CD4-positive, alpha-beta memory T cell (primary cell): ENCODE measurements around the gene ST8SIA5. TPM values are rescaled to one million over a fixed set of nuclear protein-coding genes. Genes with fewer than 3 reads are reported as not detected.

ENCODE experiments used
- CTCF ChIA-PET: fragments of 350-600 bp; sonication (Branson Sonifier 250); formaldehyde crosslinking; loops from one replicate; lab custom pipeline; 2021; ENCODE audit warnings: inconsistent platforms; ENCODE audit not compliant: partially characterized antibody; lab: Charles Lee
- POLR2A ChIA-PET: fragments of 350-600 bp; sonication (Branson Sonifier 250); formaldehyde crosslinking; loops from one replicate; lab custom pipeline; 2021; ENCODE audit not compliant: partially characterized antibody; lab: Charles Lee
- DNase-seq, 5 donors: peaks; one replicate each; pipeline versions ENCODE4 v3.0.0 to v3.0.0-alpha.2; 2020 to 2022; ENCODE audit warnings: mixed read lengths in 1 of 5
- H3K27ac ChIP-seq: one replicate; pipeline ENCODE4 v1.7.0; 2013; ENCODE audit warnings: low read depth, low read length
- H3K27me3 ChIP-seq: 2 replicates; pipeline ENCODE4 v1.7.0; 2013; ENCODE audit warnings: mild to moderate bottlenecking, low read length, moderate library complexity; ENCODE audit not compliant: insufficient read depth
- H3K36me3 ChIP-seq: 2 replicates; pipeline ENCODE4 v1.7.0; 2013; ENCODE audit warnings: mild to moderate bottlenecking, low read length, moderate library complexity; ENCODE audit not compliant: insufficient read depth
- H3K4me1 ChIP-seq: 2 replicates; pipeline ENCODE4 v1.7.0; 2013; ENCODE audit warnings: mild to moderate bottlenecking, low read length, moderate library complexity; ENCODE audit not compliant: insufficient read depth
- H3K4me3 ChIP-seq, 2 donors: one replicate each; pipeline ENCODE4 v1.7.0; 2013; ENCODE audit warnings: low read length in 2 of 2, mild to moderate bottlenecking in 1 of 2
- H3K9me3 ChIP-seq, 2 donors: one replicate each; pipeline ENCODE4 v1.7.0; 2013; ENCODE audit warnings: low read length in 2 of 2, control low read depth in 1 of 2; ENCODE audit not compliant: control insufficient read depth in 1 of 2
- H3K27ac Mint-ChIP-seq, 7 donors: one replicate each; pipeline ENCODE4 v1.8.0; 2020 to 2021; ENCODE audit warnings: mixed read lengths in 7 of 7, mild to moderate bottlenecking in 6 of 7, inconsistent platforms in 3 of 7, moderate library complexity in 3 of 7
- H3K27me3 Mint-ChIP-seq, 2 donors: one replicate each; pipeline ENCODE4 v1.8.0; 2020 to 2021; ENCODE audit warnings: mixed read lengths in 2 of 2
- H3K36me3 Mint-ChIP-seq, 2 donors: one replicate each; pipeline ENCODE4 v1.8.0; 2020 to 2021; ENCODE audit warnings: mixed read lengths in 2 of 2, inconsistent platforms in 1 of 2, mild to moderate bottlenecking in 1 of 2
- H3K4me1 Mint-ChIP-seq, 4 donors: one replicate each; pipeline ENCODE4 v1.8.0; 2020 to 2021; ENCODE audit warnings: mixed read lengths in 4 of 4, mild to moderate bottlenecking in 1 of 4
- H3K4me3 Mint-ChIP-seq, 8 donors: one replicate each; pipeline ENCODE4 v1.8.0; 2020 to 2021; ENCODE audit warnings: mixed read lengths in 8 of 8, mild to moderate bottlenecking in 7 of 8, moderate library complexity in 6 of 8, inconsistent platforms in 3 of 8
- H3K9me3 Mint-ChIP-seq, 8 donors: one replicate each; pipeline ENCODE4 v1.8.0; 2020 to 2021; ENCODE audit warnings: mixed read lengths in 8 of 8, mild to moderate bottlenecking in 5 of 8, inconsistent platforms in 3 of 8, moderate library complexity in 1 of 8
- intact Hi-C: fragments of 100-400 bp; cut with micrococcal nuclease; formaldehyde crosslinking; loops from one replicate; pipeline ENCODE4 v1.15.1; 2023
- polyA plus RNA-seq, 2 donors: library from polyadenylated mRNA; unstranded; fragments of 300-500 nt; fragmentation: Illumina TruSeq; gene quantifications; one replicate each; pipeline ENCODE4 v1.2.3, GENCODE V29; 2021
- total RNA-seq, 2 experiments: library from RNA; stranded (reverse); gene quantifications; one replicate each; pipeline ENCODE4 v1.2.3, GENCODE V29; 2021

The ST8SIA5 gene
- total and polyA plus RNA-seq, 4 experiments from 2014 or later, result not detected

GRCh38 chr18:46712406-46712805, 44.4 kb downstream of the ST8SIA5 start:
- Mint-ChIP-seq H3K4me1 (no peaks in the 10 kb centered on the region), H3K27ac (no peak overlapping the region), H3K27me3 (peaks cover 0 to 4% of the 10 kb centered on the region in 2 donors), H3K36me3 (no peaks in the 10 kb centered on the region), H3K9me3 (no peaks in the 10 kb centered on the region), H3K4me3 (no peak overlapping the region)
- H3K9me3 ChIP-seq, result no peaks in the 10 kb centered on the region
- ChIA-PET POLR2A (no interaction called here), CTCF (no interaction called here)
- no peaks in the 10 kb centered on the region for H3K36me3 ChIP-seq
- H3K4me1 ChIP-seq, result no peaks in the 10 kb centered on the region
- no peak overlapping the region for H3K27ac ChIP-seq
- intact Hi-C loops, result no loop called here
- no peak for DNase-seq
- no peaks in the 10 kb centered on the region for H3K27me3 ChIP-seq
- H3K4me3 ChIP-seq, result no peak overlapping the region

- intact Hi-C loops, result no loop called here
- POLR2A ChIA-PET, result no interaction called here
- no peaks in the 10 kb centered on the region for H3K4me1 Mint-ChIP-seq
- Histone ChIP-seq H3K27me3 (no peaks in the 10 kb centered on the region), H3K4me1 (no peaks in the 10 kb centered on the region), H3K36me3 (no peaks in the 10 kb centered on the region), H3K4me3 (no peak overlapping the region), H3K9me3 (no peaks in the 10 kb centered on the region), H3K27ac (no peak overlapping the region)
- no peak overlapping the region for H3K27ac Mint-ChIP-seq
- peaks cover 2 to 4% of the 10 kb centered on the region in 2 donors for H3K27me3 Mint-ChIP-seq
- no peak overlapping the region for H3K4me3 Mint-ChIP-seq
- no peak for DNase-seq
- H3K9me3 Mint-ChIP-seq, result no peaks in the 10 kb centered on the region
- CTCF ChIA-PET, result no interaction called here
- H3K36me3 Mint-ChIP-seq, result no peaks in the 10 kb centered on the region
Measured at GRCh38 chr18:46711444-46711863, 45.4 kb downstream of the ST8SIA5 start.

GRCh38 chr18:46706968-46707367, 49.9 kb downstream of the ST8SIA5 start:
- CTCF ChIA-PET, result no interaction called here
- no peaks in the 10 kb centered on the region for H3K9me3 Mint-ChIP-seq
- Histone ChIP-seq H3K27me3 (no peaks in the 10 kb centered on the region), H3K36me3 (no peaks in the 10 kb centered on the region), H3K4me3 (no peak overlapping the region), H3K4me1 (no peaks in the 10 kb centered on the region), H3K27ac (no peak overlapping the region), H3K9me3 (no peaks in the 10 kb centered on the region)
- DNase-seq, result no peak
- H3K27ac Mint-ChIP-seq, result no peak overlapping the region
- H3K4me1 Mint-ChIP-seq, result no peaks in the 10 kb centered on the region
- no peak overlapping the region for H3K4me3 Mint-ChIP-seq
- intact Hi-C loops, result no loop called here
- POLR2A ChIA-PET, result no interaction called here
- peaks cover 2% of the 10 kb centered on the region in 2 donors for H3K27me3 Mint-ChIP-seq
- no peaks in the 10 kb centered on the region for H3K36me3 Mint-ChIP-seq

- H3K27ac ChIP-seq, result no peak overlapping the region
- H3K4me3 Mint-ChIP-seq, result no peak overlapping the region
- H3K27me3 ChIP-seq, result no peaks in the 10 kb centered on the region
- intact Hi-C loops, result no loop called here
- H3K4me1 ChIP-seq, result no peaks in the 10 kb centered on the region
- H3K4me1 Mint-ChIP-seq, result no peaks in the 10 kb centered on the region
- no peak for DNase-seq
- POLR2A ChIA-PET, result no interaction called here
- no peaks in the 10 kb centered on the region for H3K9me3 ChIP-seq
- H3K27me3 Mint-ChIP-seq, result peaks cover 0 to 2% of the 10 kb centered on the region in 2 donors
- no peaks in the 10 kb centered on the region for H3K36me3 Mint-ChIP-seq
- H3K36me3 ChIP-seq, result no peaks in the 10 kb centered on the region
- no peak overlapping the region for H3K27ac Mint-ChIP-seq
- no peaks in the 10 kb centered on the region for H3K9me3 Mint-ChIP-seq
- CTCF ChIA-PET, result no interaction called here
- H3K4me3 ChIP-seq, result no peak overlapping the region
Measured at GRCh38 chr18:46705521-46705920, 51.3 kb downstream of the ST8SIA5 start.

GRCh38 chr18:46704816-46705215, 52.0 kb downstream of the ST8SIA5 start:
- Mint-ChIP-seq H3K4me3 (no peak overlapping the region), H3K27me3 (peaks cover 0 to 2% of the 10 kb centered on the region in 2 donors), H3K36me3 (no peaks in the 10 kb centered on the region), H3K27ac (no peak overlapping the region), H3K9me3 (no peaks in the 10 kb centered on the region), H3K4me1 (no peaks in the 10 kb centered on the region)
- ChIA-PET CTCF (no interaction called here), POLR2A (no interaction called here)
- intact Hi-C loops, result no loop called here
- Histone ChIP-seq H3K4me1 (no peaks in the 10 kb centered on the region), H3K4me3 (no peak overlapping the region), H3K27me3 (no peaks in the 10 kb centered on the region), H3K36me3 (no peaks in the 10 kb centered on the region), H3K27ac (no peak overlapping the region), H3K9me3 (no peaks in the 10 kb centered on the region)
- DNase-seq, result no peak

GRCh38 chr18:46704189-46704588, 52.7 kb downstream of the ST8SIA5 start:
- POLR2A ChIA-PET, result no interaction called here
- Histone ChIP-seq H3K9me3 (no peaks in the 10 kb centered on the region), H3K36me3 (no peaks in the 10 kb centered on the region), H3K27me3 (no peaks in the 10 kb centered on the region), H3K27ac (no peak overlapping the region), H3K4me1 (no peaks in the 10 kb centered on the region), H3K4me3 (no peak overlapping the region)
- intact Hi-C loops, result no loop called here
- DNase-seq, result no peak
- H3K27ac Mint-ChIP-seq, result no peak overlapping the region
- peaks cover 0 to 2% of the 10 kb centered on the region in 2 donors for H3K27me3 Mint-ChIP-seq
- no peaks in the 10 kb centered on the region for H3K9me3 Mint-ChIP-seq
- H3K4me3 Mint-ChIP-seq, result no peak overlapping the region
- H3K36me3 Mint-ChIP-seq, result no peaks in the 10 kb centered on the region
- H3K4me1 Mint-ChIP-seq, result no peaks in the 10 kb centered on the region
- CTCF ChIA-PET, result no interaction called here

- Histone ChIP-seq H3K27ac (no peak overlapping the region), H3K27me3 (no peaks in the 10 kb centered on the region), H3K9me3 (no peaks in the 10 kb centered on the region), H3K4me3 (no peak overlapping the region), H3K4me1 (no peaks in the 10 kb centered on the region), H3K36me3 (no peaks in the 10 kb centered on the region)
- POLR2A ChIA-PET, result no interaction called here
- intact Hi-C loops, result no loop called here
- DNase-seq, result no peak
- Mint-ChIP-seq H3K9me3 (peaks cover 0 to 7% (median 4%) of the 10 kb centered on the region in 8 donors), H3K4me3 (no peak overlapping the region), H3K4me1 (no peaks in the 10 kb centered on the region), H3K36me3 (no peaks in the 10 kb centered on the region), H3K27me3 (peaks cover 3 to 9% of the 10 kb centered on the region in 2 donors), H3K27ac (no peak overlapping the region)
- CTCF ChIA-PET, result interaction anchor here (1.0 kb wide), 1 partner anchor 10 kb away, joined by 3 read pairs; no protein-coding TSS in a partner anchor
Measured at GRCh38 chr18:46702471-46702870, 54.4 kb downstream of the ST8SIA5 start.
